GM12878 (cell line): ENCODE results near the gene RYR2. TPM values are rescaled to one million over a fixed set of nuclear protein-coding genes. Genes with fewer than 3 reads are reported as not detected.

Experiments used
- ATAC-seq: fragments of 200-7000 bp; cut with Tn5 transposase; 3 replicates; pipeline ENCODE4 v1.9.1; 2020; ENCODE audit warnings: mild to moderate bottlenecking, moderate library complexity
- BruUV-seq: library from RNA; stranded (reverse); fragments of 400-500 nt; replicated peaks from 2 replicates; lab custom pipeline; 2021; lab: Mats Ljungman, UMichigan
- CTCF ChIA-PET: fragments of 300-600 bp; sonication (Branson Sonifier 250); formaldehyde crosslinking; extraction: SDS; loops from one replicate; lab custom pipeline; 2021; ENCODE audit warnings: inconsistent platforms; lab: Yijun Ruan, JAX
- POLR2A ChIA-PET: fragments of 350-600 bp; formaldehyde crosslinking; extraction: SDS; loops from one replicate; lab custom pipeline; 2021; ENCODE audit warnings: inconsistent platforms; lab: Charles Lee
- RAD21 ChIA-PET: fragments of 300-600 bp; sonication (Branson Sonifier 250); formaldehyde crosslinking; loops from one replicate; lab custom pipeline; 2023; ENCODE audit warnings: antibody characterized with exemption; ENCODE audit not compliant: unreplicated experiment; lab: Charles Lee
- SMC1A ChIA-PET: fragments of 300-600 bp; sonication (Branson Sonifier 250); formaldehyde crosslinking; loops from one replicate; lab custom pipeline; 2023; ENCODE audit not compliant: unreplicated experiment, uncharacterized antibody; lab: Charles Lee
- DNase-seq: peaks from one replicate; pipeline ENCODE4 v3.0.0-alpha.2; 2011; ENCODE audit warnings: low read depth, low spot score
- FAIRE-seq: peaks from 3 replicates; lab custom pipeline; 2011; peaks lifted over from hg19 to GRCh38; lab: Jason Lieb, UNC
- H2AFZ ChIP-seq: 2 replicates; pipeline ENCODE4 v1.6.0; 2011; ENCODE audit warnings: low read depth, low read length, control low read depth; ENCODE audit not compliant: control insufficient read depth
- H3K27ac ChIP-seq: 2 replicates; pipeline ENCODE4 v1.5.1; 2011; ENCODE audit warnings: control low read depth; ENCODE audit not compliant: control insufficient read depth, insufficient read depth
- H3K27me3 ChIP-seq, 2 experiments: replicated peaks in 1 of 2; 2 replicates each; pipeline versions ENCODE4 v1.6.0 to v1.6.1; 2011; ENCODE audit warnings: low read length in 1 of 2; ENCODE audit not compliant: control insufficient read depth in 2 of 2, insufficient read depth in 2 of 2
- H3K36me3 ChIP-seq, 2 experiments: 2 replicates each; pipeline ENCODE4 v1.5.1; 2011; ENCODE audit warnings: low read length in 1 of 2; ENCODE audit not compliant: control insufficient read depth in 2 of 2, insufficient read depth in 2 of 2
- H3K4me1 ChIP-seq: 2 replicates; pipeline ENCODE4 v1.6.1; 2011; ENCODE audit warnings: mild to moderate bottlenecking, low read length, moderate library complexity, mixed read lengths; ENCODE audit not compliant: control insufficient read depth, insufficient read depth
- H3K4me2 ChIP-seq: 2 replicates; pipeline ENCODE4 v1.6.0; 2011; ENCODE audit warnings: control low read depth; ENCODE audit not compliant: control insufficient read depth, insufficient read depth
- H3K4me3 ChIP-seq: fragments of 200-600 bp; sonication (generic); 2 replicates; pipeline ENCODE4 v1.5.1; 2016
- H3K79me2 ChIP-seq: 2 replicates; pipeline ENCODE4 v1.6.0; 2011; ENCODE audit warnings: low read length; ENCODE audit not compliant: control insufficient read depth, insufficient read depth
- H3K9ac ChIP-seq: 2 replicates; pipeline ENCODE4 v1.8.0; 2011; ENCODE audit warnings: low read length, control low read depth, mixed read lengths; ENCODE audit not compliant: control insufficient read depth, insufficient read depth
- H3K9me3 ChIP-seq: replicated peaks from 3 replicates; pipeline ENCODE4 v1.5.1; 2011; ENCODE audit warnings: mild to moderate bottlenecking, low read length; ENCODE audit not compliant: control insufficient read depth, insufficient read depth
- H4K20me1 ChIP-seq: 2 replicates; pipeline ENCODE4 v1.6.0; 2011; ENCODE audit not compliant: control insufficient read depth, insufficient read depth
- BCL11A ChIP-seq: IDR thresholded peaks from 2 replicates; pipeline ENCODE4 v1.6.1; 2011; ENCODE audit warnings: low read depth, low read length
- BRCA1 ChIP-seq: IDR thresholded peaks from 2 replicates; pipeline ENCODE4 v1.6.1; 2011; ENCODE audit warnings: low read depth, low read length, improper control_type of control experiment
- IKZF2 ChIP-seq, 2 experiments: fragments of 450-650 bp; IDR thresholded peaks; 2 replicates each; pipeline ENCODE4 v1.6.1; 2017; ENCODE audit warnings: mild to moderate bottlenecking in 2 of 2, moderate library complexity in 2 of 2
- JUNB ChIP-seq: IDR thresholded peaks from 2 replicates; pipeline ENCODE4 v1.6.1; 2016; ENCODE audit warnings: antibody characterized with exemption, mild to moderate bottlenecking
- JUND ChIP-seq: IDR thresholded peaks from 2 replicates; pipeline ENCODE4 v1.6.1; 2012; ENCODE audit warnings: low read depth, mild to moderate bottlenecking, low read length, improper control_type of control experiment, moderate library complexity
- KDM1A ChIP-seq: fragments of 200-600 bp; sonication (generic); IDR thresholded peaks from 2 replicates; pipeline ENCODE4 v1.6.1; 2016; ENCODE audit warnings: borderline replicate concordance
- MEF2B ChIP-seq: fragments of 450-650 bp; IDR thresholded peaks from 2 replicates; pipeline ENCODE4 v1.6.1; 2018; ENCODE audit warnings: mild to moderate bottlenecking, moderate library complexity; ENCODE audit not compliant: partially characterized antibody, poor library complexity, severe bottlenecking
- NFYB ChIP-seq: IDR thresholded peaks from 2 replicates; pipeline ENCODE4 v1.6.1; 2011; ENCODE audit warnings: low read depth, mild to moderate bottlenecking, low read length, improper control_type of control experiment, moderate library complexity; ENCODE audit not compliant: insufficient read depth
- NR2F1 ChIP-seq: fragments of 450-650 bp; conservative IDR thresholded peaks from 2 replicates; pipeline ENCODE4 v1.6.1; 2017; ENCODE audit warnings: mild to moderate bottlenecking
- POLR2AphosphoS2 ChIP-seq: IDR thresholded peaks from 2 replicates; pipeline ENCODE4 v1.6.1; 2011; ENCODE audit warnings: low read depth, mild to moderate bottlenecking, low read length, improper control_type of control experiment, moderate library complexity
- TARDBP ChIP-seq: IDR thresholded peaks from 2 replicates; pipeline ENCODE4 v1.6.1; 2016; ENCODE audit warnings: borderline replicate concordance
- YBX1 ChIP-seq: fragments of 450-650 bp; IDR thresholded peaks from 2 replicates; pipeline ENCODE4 v1.6.1; 2016; ENCODE audit warnings: antibody characterized with exemption
- WGBS: methylation state at CpG from one replicate; pipeline ENCODE4 v1.1.6; 2016; ENCODE audit warnings: low lambda C conversion rate; ENCODE audit not compliant: insufficient replicate concordance, insufficient coverage; ENCODE audit errors: missing lambda C conversion rate; 5-methylcytosine and 5-hydroxymethylcytosine counted together
- in situ Hi-C: fragments of 300-500 bp; cut with MboI; formaldehyde crosslinking; loops from 9 replicates; pipeline ENCODE4 v1.14.3; 2018; ENCODE audit warnings: mixed read lengths
- intact Hi-C: fragments of 100-400 bp; cut with micrococcal nuclease; formaldehyde crosslinking; loops from one replicate; pipeline ENCODE4 v1.14.2; 2022; ENCODE audit not compliant: unreplicated experiment
- polyA plus RNA-seq, 11 experiments: library from polyadenylated mRNA; depleted of rRNA in 4 of 11; unstranded in 6 of 11; stranded (reverse) in 5 of 11; fragments of >200 nt; fragmentation: Nextera tagmentation in 4 of 11; fragmentation: Illumina TruSeq in 1 of 11; extraction: Ambion mirVana in 4 of 11; extraction: Trizol in 1 of 11; gene quantifications; 1 replicate in 1 of 11; 2 replicates in 10 of 11; pipeline versions ENCODE4 v1.2.1 to v1.2.3, GENCODE V29; 2011 to 2016; ENCODE audit warnings: inconsistent platforms in 2 of 11, missing spikeins in 2 of 11, low read depth in 1 of 11
- total RNA-seq, 4 experiments: library from RNA; depleted of rRNA in 3 of 4; stranded (reverse); fragments of >200 nt in 3 of 4; fragmentation: Illumina TruSeq in 1 of 4; extraction: Trizol in 1 of 4; gene quantifications; 2 replicates each; pipeline versions ENCODE4 v1.2.1 to v1.2.3, GENCODE V29; 2013 to 2021
- TF ChIP-seq, protein P1 (sequence below): fragments of 450-650 bp; IDR thresholded peaks from 2 replicates; pipeline ENCODE4 v1.6.1; 2017; ENCODE audit warnings: mild to moderate bottlenecking, moderate library complexity
- TF ChIP-seq, protein P2 (sequence below): IDR thresholded peaks from 2 replicates; pipeline ENCODE4 v1.6.1; 2012; ENCODE audit warnings: low read depth, low read length, improper control_type of control experiment
- TF ChIP-seq, protein P3 (sequence below), 3 experiments: IDR thresholded peaks in 2 of 3; conservative IDR thresholded peaks in 1 of 3; 2 replicates each; pipeline ENCODE4 v1.5.1; 2011; ENCODE audit warnings: low read depth in 3 of 3, low read length in 3 of 3, mild to moderate bottlenecking in 3 of 3, control low read depth in 2 of 3, moderate library complexity in 2 of 3, inconsistent platforms in 1 of 3, mixed read lengths in 1 of 3; ENCODE audit not compliant: control insufficient read depth in 2 of 3, insufficient read depth in 1 of 3; ENCODE audit errors: extremely low read depth in 1 of 3

Gene RYR2
- total and polyA plus RNA-seq, 10 of the 15 experiments (the other 5 are each of a cell fraction or from before 2014, with no cell fraction given): 0.01 to 0.04 TPM; not detected in 8

DNA sequence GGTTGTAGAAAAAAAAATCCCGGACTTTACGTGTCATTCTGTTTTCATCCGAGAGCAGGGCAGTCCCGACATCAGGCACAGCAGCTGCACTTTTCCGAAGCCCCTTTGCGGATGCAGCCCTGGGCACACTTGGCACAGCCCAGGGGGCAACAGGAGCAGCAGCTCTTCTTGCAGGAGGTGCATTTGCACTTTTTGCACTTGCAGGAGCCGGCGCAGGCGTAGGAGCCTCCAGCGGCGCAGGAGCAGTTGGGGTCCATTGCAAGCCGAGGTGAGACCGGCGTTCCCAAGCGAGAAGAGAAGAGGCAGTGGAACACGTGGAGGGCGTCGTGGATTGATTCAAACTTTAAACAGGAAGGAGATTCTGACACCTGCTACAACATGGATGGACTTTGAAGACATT lies 37.9 kb upstream of the RYR2 start, which contains the start of gene MT1HL1 (continued):
- TF ChIP-seq, protein P1, sequence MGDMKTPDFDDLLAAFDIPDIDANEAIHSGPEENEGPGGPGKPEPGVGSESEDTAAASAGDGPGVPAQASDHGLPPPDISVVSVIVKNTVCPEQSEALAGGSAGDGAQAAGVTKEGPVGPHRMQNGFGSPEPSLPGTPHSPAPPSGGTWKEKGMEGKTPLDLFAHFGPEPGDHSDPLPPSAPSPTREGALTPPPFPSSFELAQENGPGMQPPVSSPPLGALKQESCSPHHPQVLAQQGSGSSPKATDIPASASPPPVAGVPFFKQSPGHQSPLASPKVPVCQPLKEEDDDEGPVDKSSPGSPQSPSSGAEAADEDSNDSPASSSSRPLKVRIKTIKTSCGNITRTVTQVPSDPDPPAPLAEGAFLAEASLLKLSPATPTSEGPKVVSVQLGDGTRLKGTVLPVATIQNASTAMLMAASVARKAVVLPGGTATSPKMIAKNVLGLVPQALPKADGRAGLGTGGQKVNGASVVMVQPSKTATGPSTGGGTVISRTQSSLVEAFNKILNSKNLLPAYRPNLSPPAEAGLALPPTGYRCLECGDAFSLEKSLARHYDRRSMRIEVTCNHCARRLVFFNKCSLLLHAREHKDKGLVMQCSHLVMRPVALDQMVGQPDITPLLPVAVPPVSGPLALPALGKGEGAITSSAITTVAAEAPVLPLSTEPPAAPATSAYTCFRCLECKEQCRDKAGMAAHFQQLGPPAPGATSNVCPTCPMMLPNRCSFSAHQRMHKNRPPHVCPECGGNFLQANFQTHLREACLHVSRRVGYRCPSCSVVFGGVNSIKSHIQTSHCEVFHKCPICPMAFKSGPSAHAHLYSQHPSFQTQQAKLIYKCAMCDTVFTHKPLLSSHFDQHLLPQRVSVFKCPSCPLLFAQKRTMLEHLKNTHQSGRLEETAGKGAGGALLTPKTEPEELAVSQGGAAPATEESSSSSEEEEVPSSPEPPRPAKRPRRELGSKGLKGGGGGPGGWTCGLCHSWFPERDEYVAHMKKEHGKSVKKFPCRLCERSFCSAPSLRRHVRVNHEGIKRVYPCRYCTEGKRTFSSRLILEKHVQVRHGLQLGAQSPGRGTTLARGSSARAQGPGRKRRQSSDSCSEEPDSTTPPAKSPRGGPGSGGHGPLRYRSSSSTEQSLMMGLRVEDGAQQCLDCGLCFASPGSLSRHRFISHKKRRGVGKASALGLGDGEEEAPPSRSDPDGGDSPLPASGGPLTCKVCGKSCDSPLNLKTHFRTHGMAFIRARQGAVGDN: no peak
- TF ChIP-seq POLR2AphosphoS2 (no peak), KDM1A (no peak), BCL11A (no peak), YBX1 (no peak)

DNA sequence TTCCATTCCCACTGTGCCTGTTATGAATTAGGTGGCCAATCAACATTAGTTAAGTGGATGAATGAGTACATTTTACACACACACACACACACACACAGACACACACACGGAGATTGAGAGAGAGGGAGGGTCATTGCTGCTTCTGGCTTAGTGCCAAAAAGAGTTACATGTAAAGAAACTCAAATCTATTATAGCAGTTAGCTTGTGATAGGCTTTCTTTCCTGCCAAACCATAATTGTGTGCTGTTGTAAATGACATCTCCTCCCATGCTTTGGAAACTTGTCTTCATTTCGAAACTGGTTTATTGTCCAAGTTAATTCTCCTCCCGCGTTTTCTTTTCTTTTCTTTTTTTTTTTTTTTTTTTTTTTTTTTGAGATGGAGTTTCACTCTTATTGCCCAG lies 36.3 kb upstream of the RYR2 start:
- in situ Hi-C loops: no loop called here
- no peak for FAIRE-seq
- SMC1A ChIA-PET: no interaction called here

More for the DNA sequence above, 36.3 kb upstream of the RYR2 start:
- POLR2A ChIA-PET: no interaction called here
- Histone ChIP-seq H3K9me3 (no peaks in the 10 kb centered on the region), H3K27ac (no peak overlapping the region), H3K9ac (no peak overlapping the region), H3K27me3 (no peaks in the 10 kb centered on the region; a peak in 1 of 4 replicates), H3K4me2 (no peak overlapping the region), H4K20me1 (no peaks in the 10 kb centered on the region), H3K36me3 (no peaks in the 10 kb centered on the region), H3K79me2 (no peaks in the 10 kb centered on the region), H2AFZ (no peak overlapping the region), H3K4me1 (no peaks in the 10 kb centered on the region), H3K4me3 (no peak overlapping the region)
- intact Hi-C loops: no loop called here
- RAD21 ChIA-PET: no interaction called here
- BruUV-seq: no TSS peak
- DNase-seq (no peak), ATAC-seq (no peak)
- CTCF ChIA-PET: no interaction called here
- TF ChIP-seq IKZF2 (IDR thresholded peaks at IDR 0.05): no peak
- no peak for TF ChIP-seq NR2F1
- TF ChIP-seq, protein P2, sequence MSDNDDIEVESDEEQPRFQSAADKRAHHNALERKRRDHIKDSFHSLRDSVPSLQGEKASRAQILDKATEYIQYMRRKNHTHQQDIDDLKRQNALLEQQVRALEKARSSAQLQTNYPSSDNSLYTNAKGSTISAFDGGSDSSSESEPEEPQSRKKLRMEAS: no peak
- no peak for TF ChIP-seq JUND
- TF ChIP-seq MEF2B: no peak
- TF ChIP-seq NFYB: no peak
- TF ChIP-seq JUNB: no peak
- TF ChIP-seq, protein P3, sequence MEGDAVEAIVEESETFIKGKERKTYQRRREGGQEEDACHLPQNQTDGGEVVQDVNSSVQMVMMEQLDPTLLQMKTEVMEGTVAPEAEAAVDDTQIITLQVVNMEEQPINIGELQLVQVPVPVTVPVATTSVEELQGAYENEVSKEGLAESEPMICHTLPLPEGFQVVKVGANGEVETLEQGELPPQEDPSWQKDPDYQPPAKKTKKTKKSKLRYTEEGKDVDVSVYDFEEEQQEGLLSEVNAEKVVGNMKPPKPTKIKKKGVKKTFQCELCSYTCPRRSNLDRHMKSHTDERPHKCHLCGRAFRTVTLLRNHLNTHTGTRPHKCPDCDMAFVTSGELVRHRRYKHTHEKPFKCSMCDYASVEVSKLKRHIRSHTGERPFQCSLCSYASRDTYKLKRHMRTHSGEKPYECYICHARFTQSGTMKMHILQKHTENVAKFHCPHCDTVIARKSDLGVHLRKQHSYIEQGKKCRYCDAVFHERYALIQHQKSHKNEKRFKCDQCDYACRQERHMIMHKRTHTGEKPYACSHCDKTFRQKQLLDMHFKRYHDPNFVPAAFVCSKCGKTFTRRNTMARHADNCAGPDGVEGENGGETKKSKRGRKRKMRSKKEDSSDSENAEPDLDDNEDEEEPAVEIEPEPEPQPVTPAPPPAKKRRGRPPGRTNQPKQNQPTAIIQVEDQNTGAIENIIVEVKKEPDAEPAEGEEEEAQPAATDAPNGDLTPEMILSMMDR (IDR thresholded peaks at IDR 0.05 in 2 of 3, conservative IDR thresholded peaks at IDR 0.05 in 1 of 3; ENCODE audit: control insufficient read depth in 2 of 3, extremely low read depth in 1 of 3, insufficient read depth in 1 of 3, low read depth in 3 of 3, low read length in 3 of 3): no peak
- TF ChIP-seq TARDBP: no peak
- no peak for TF ChIP-seq BRCA1
- 29% methylated on average over 4 of the region's 4 CpGs for WGBS
